ENCODE results near the gene PDGFC.
A peak's percentile ranks its signal among the peaks of the same experiment; 100 is the strongest.

Gene PDGFC

DNA sequence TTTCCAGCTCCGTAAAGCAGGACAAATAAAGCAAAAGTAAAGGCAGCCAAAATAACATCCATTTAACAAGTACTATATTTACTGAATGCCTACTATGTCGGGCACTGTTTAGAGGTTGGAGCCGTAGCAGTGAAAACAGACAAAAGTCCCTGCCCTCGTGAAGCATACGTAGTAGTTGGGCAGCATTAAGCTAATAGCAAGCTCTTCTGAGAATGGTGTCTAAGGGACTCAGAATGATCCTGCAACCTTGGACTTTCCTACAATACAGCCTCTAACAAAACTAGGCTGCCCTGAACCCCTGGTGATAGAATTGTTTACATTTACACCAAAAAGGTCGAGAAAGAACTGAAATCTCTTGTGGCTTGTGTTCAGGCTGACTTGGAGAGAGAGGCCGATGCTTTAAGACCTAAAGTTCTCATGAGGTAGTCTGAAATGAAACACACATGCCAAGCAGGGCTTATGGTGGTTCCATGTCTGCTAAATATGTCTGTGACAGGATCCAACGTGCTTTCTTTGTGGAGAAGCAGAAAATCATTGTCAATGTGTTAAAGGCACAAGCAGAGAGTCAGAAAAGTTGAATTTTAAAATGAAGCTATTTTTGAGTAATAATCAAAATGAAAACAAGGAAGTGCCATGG, 898 bp upstream of the PDGFC start:
- TF ChIP-seq, protein P1, sequence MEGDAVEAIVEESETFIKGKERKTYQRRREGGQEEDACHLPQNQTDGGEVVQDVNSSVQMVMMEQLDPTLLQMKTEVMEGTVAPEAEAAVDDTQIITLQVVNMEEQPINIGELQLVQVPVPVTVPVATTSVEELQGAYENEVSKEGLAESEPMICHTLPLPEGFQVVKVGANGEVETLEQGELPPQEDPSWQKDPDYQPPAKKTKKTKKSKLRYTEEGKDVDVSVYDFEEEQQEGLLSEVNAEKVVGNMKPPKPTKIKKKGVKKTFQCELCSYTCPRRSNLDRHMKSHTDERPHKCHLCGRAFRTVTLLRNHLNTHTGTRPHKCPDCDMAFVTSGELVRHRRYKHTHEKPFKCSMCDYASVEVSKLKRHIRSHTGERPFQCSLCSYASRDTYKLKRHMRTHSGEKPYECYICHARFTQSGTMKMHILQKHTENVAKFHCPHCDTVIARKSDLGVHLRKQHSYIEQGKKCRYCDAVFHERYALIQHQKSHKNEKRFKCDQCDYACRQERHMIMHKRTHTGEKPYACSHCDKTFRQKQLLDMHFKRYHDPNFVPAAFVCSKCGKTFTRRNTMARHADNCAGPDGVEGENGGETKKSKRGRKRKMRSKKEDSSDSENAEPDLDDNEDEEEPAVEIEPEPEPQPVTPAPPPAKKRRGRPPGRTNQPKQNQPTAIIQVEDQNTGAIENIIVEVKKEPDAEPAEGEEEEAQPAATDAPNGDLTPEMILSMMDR (IDR thresholded peaks at IDR 0.05; ENCODE audit: unreplicated experiment in 3 of 3), result no peak
- H3K4me3 Mint-ChIP-seq, result peak overlapping the region; percentile 80 to 86 (median 84)

DNA sequence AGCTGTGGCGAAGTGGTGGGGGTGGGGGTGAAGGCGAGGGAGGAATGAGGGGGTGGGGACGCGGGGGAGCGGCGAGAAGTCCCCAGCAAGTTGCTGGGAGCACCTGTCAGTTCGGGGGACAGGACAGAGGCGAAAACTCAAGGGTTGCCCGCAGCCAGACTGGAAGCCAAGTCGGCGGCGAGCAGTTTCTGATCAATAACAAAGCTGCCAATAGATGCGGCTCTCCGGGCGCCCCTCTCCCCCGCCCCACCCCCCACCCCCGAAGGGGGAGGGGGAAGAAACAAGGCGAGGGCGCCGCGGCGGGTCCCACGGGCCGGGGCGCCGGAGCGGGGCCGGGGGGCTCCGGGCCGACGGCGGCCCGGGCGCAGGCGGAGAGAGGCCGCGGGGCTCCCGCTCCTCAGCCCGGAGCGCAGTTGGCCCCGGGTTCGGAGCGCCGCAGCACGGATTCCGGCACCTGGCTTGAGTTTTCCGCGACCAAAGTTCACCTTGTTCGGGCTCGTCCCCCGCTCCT, 379 bp downstream of the PDGFC start:
- H3K27me3 Mint-ChIP-seq (ENCODE audit: low read depth), result peaks cover 4% of the 10 kb centered on the region
- H3K27ac Mint-ChIP-seq, result peak overlapping the region; percentile 67 to 99 (median 96)
- H3K9me3 Mint-ChIP-seq, result no peaks in the 10 kb centered on the region
- H3K4me3 Mint-ChIP-seq, result peak overlapping the region; percentile 89 to 96 (median 95)
- TF ChIP-seq, protein P1 (IDR thresholded peaks at IDR 0.05; ENCODE audit: unreplicated experiment in 3 of 3), result no peak
- H3K36me3 Mint-ChIP-seq (ENCODE audit: low read depth), result no peaks in the 10 kb centered on the region
- peaks cover 62% of the 10 kb centered on the region for H3K4me1 Mint-ChIP-seq

More for the DNA sequence above, 898 bp upstream of the PDGFC start:
- Mint-ChIP-seq H3K9me3 (no peaks in the 10 kb centered on the region), H3K4me1 (peaks cover 49% of the 10 kb centered on the region), H3K27me3 (ENCODE audit: low read depth) (peaks cover 4% of the 10 kb centered on the region), H3K36me3 (ENCODE audit: low read depth) (no peaks in the 10 kb centered on the region), H3K27ac (peak overlapping the region; percentile 75 to 91 (median 91))

GRCh38 chr4:156970501-156971164, 966 bp downstream of the PDGFC start:
- H3K9me3 Mint-ChIP-seq, result no peaks in the 10 kb centered on the region

GRCh38 chr4:156969911-156970310, 1.7 kb downstream of the PDGFC start:
- Mint-ChIP-seq H3K4me1 (peaks cover 60% of the 10 kb centered on the region), H3K27me3 (ENCODE audit: low read depth) (no peaks in the 10 kb centered on the region), H3K36me3 (ENCODE audit: low read depth) (no peaks in the 10 kb centered on the region), H3K27ac (peak overlapping the region; percentile 67 to 99 (median 96)), H3K4me3 (peak overlapping the region; percentile 89 to 96 (median 95)), H3K9me3 (no peaks in the 10 kb centered on the region)
- TF ChIP-seq, protein P1 (IDR thresholded peaks at IDR 0.05; ENCODE audit: unreplicated experiment in 3 of 3), result no peak

More at GRCh38 chr4:156970501-156971164, 966 bp downstream of the PDGFC start:
- Mint-ChIP-seq H3K27me3 (ENCODE audit: low read depth) (peaks cover 4% of the 10 kb centered on the region), H3K4me3 (peak overlapping the region; percentile 89 to 96 (median 95)), H3K4me1 (peaks cover 63% of the 10 kb centered on the region), H3K27ac (peak overlapping the region; percentile 67 to 99 (median 96)), H3K36me3 (ENCODE audit: low read depth) (no peaks in the 10 kb centered on the region)
- TF ChIP-seq, protein P1 (IDR thresholded peaks at IDR 0.05; ENCODE audit: unreplicated experiment in 3 of 3), result peak; percentile 32 to 48 (median 39)

DNA sequence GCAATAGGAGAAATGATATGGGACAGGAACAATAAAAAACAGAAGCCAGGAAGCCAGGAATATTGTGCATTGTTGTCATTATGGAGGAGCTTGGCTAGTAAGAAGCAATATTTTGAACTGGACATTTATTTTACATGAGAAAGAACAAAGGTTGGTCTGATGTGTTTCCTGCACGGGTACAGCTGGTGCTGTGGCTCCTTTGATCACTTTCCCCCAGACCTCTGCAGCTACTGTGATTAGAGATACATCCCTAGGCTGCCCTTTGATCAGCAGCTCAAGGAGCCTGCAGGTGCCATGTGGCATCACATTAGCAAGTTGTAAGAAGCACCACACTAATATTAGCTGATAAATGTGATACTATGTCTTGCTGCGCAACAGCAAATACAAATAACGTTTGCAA, 2.5 kb downstream of the PDGFC start:
- Mint-ChIP-seq H3K27me3 (ENCODE audit: low read depth) (no peaks in the 10 kb centered on the region), H3K36me3 (ENCODE audit: low read depth) (no peaks in the 10 kb centered on the region), H3K4me3 (peak overlapping the region; percentile 89 to 96 (median 95)), H3K9me3 (no peaks in the 10 kb centered on the region), H3K27ac (peak overlapping the region; percentile 67 to 99 (median 96)), H3K4me1 (peaks cover 55% of the 10 kb centered on the region)
- TF ChIP-seq, protein P1 (IDR thresholded peaks at IDR 0.05; ENCODE audit: unreplicated experiment in 3 of 3), result no peak
